IMR-90 (cell line): ENCODE measurements around the gene PXN. TPM values are rescaled to one million over a fixed set of nuclear protein-coding genes. Genes with fewer than 3 reads are reported as not detected.
A peak's percentile ranks its signal among the peaks of the same experiment; 100 is the strongest.

Experiments
- ATAC-seq: fragments of 200-7000 bp; cut with Tn5 transposase; 2 replicates; pipeline ENCODE4 v1.9.1; 2020; ENCODE audit warnings: low read depth, mild to moderate bottlenecking, moderate library complexity
- BruUV-seq: library from RNA; stranded (reverse); fragments of 400-500 nt; replicated peaks from 2 replicates; lab custom pipeline; 2021; lab: Mats Ljungman, UMichigan
- CTCF ChIA-PET: fragments of 300-600 bp; formaldehyde crosslinking; extraction: SDS; loops from one replicate; lab custom pipeline; 2021; ENCODE audit warnings: antibody characterized with exemption; lab: Yijun Ruan, JAX
- POLR2A ChIA-PET: fragments of 300-600 bp; sonication (Branson Sonifier 250); formaldehyde crosslinking; loops from one replicate; lab custom pipeline; 2022; ENCODE audit warnings: antibody characterized with exemption; ENCODE audit not compliant: unreplicated experiment; lab: Charles Lee
- DNase-seq: peaks from one replicate; pipeline ENCODE4 v3.0.0; 2013
- H2AFZ ChIP-seq: replicated peaks from 2 replicates; pipeline ENCODE3; 2013; ENCODE audit warnings: low read length, mild to moderate bottlenecking; ENCODE audit not compliant: poor library complexity
- H2AK5ac ChIP-seq: 2 replicates; pipeline ENCODE4 v1.6.1; 2013; ENCODE audit warnings: low read depth, low read length, inconsistent platforms
- H2AK9ac ChIP-seq: replicated peaks from 2 replicates; pipeline ENCODE3; 2013; ENCODE audit warnings: mild to moderate bottlenecking, low read depth, low read length, moderate library complexity; ENCODE audit not compliant: poor library complexity
- H2BK120ac ChIP-seq: 2 replicates; pipeline ENCODE4 v1.6.1; 2013; ENCODE audit warnings: low read depth, low read length, inconsistent platforms
- H2BK15ac ChIP-seq: 3 replicates; pipeline ENCODE4 v1.6.1; 2013; ENCODE audit warnings: low read depth, low read length, inconsistent platforms
- H2BK20ac ChIP-seq: 2 replicates; pipeline ENCODE4 v1.6.1; 2013; ENCODE audit warnings: low read depth, mild to moderate bottlenecking, inconsistent platforms, low read length, moderate library complexity
- H2BK5ac ChIP-seq: 2 replicates; pipeline ENCODE4 v1.6.1; 2013; ENCODE audit warnings: mild to moderate bottlenecking, low read depth, low read length, inconsistent platforms; ENCODE audit not compliant: poor library complexity, severe bottlenecking
- H3K14ac ChIP-seq: replicated peaks from 2 replicates; pipeline ENCODE4 v1.6.1; 2013; ENCODE audit warnings: low read depth, low read length, inconsistent platforms
- H3K18ac ChIP-seq: 2 replicates; pipeline ENCODE4 v1.6.1; 2013; ENCODE audit warnings: low read depth, low read length, control low read depth
- H3K23ac ChIP-seq: 2 replicates; pipeline ENCODE4 v1.6.1; 2013; ENCODE audit warnings: low read depth, low read length, inconsistent platforms
- H3K27ac ChIP-seq: 2 replicates; pipeline ENCODE4 v1.5.1; 2013; ENCODE audit warnings: mild to moderate bottlenecking, control low read depth, low read length; ENCODE audit not compliant: insufficient read depth
- H3K27me3 ChIP-seq: 2 replicates; pipeline ENCODE4 v1.6.1; 2013; ENCODE audit warnings: low read length; ENCODE audit not compliant: control insufficient read depth, insufficient read depth
- H3K36me3 ChIP-seq: 2 replicates; pipeline ENCODE4 v1.6.1; 2013; ENCODE audit warnings: low read length, mixed read lengths; ENCODE audit not compliant: control insufficient read depth, insufficient read depth
- H3K4ac ChIP-seq: 2 replicates; pipeline ENCODE4 v1.6.1; 2013; ENCODE audit warnings: low read depth, low read length, inconsistent platforms
- H3K4me1 ChIP-seq: 2 replicates; pipeline ENCODE4 v1.6.1; 2013; ENCODE audit warnings: low read length, mixed read lengths; ENCODE audit not compliant: control insufficient read depth, insufficient read depth
- H3K4me2 ChIP-seq: 2 replicates; pipeline ENCODE4 v1.6.1; 2013; ENCODE audit warnings: low read depth, mild to moderate bottlenecking, control low read depth, low read length, moderate library complexity
- H3K4me3 ChIP-seq: 2 replicates; pipeline ENCODE4 v1.5.1; 2013; ENCODE audit warnings: low read depth, mild to moderate bottlenecking, control low read depth, low read length, moderate library complexity; ENCODE audit not compliant: insufficient read depth
- H3K56ac ChIP-seq: 2 replicates; pipeline ENCODE4 v1.6.1; 2013; ENCODE audit warnings: low read length, inconsistent platforms; ENCODE audit not compliant: insufficient read depth; ENCODE audit errors: extremely low read depth
- H3K79me1 ChIP-seq, 2 experiments: 2 replicates each; pipeline ENCODE4 v1.6.1; 2013; ENCODE audit warnings: low read length in 2 of 2, inconsistent platforms in 1 of 2, low read depth in 1 of 2
- H3K9ac ChIP-seq: 2 replicates; pipeline ENCODE4 v1.6.1; 2013; ENCODE audit warnings: low read depth, low read length, control low read depth
- H3K9me1 ChIP-seq: 2 replicates; pipeline ENCODE4 v1.6.1; 2013; ENCODE audit warnings: low read length, inconsistent platforms; ENCODE audit not compliant: insufficient read depth
- H3K9me3 ChIP-seq: 2 replicates; pipeline ENCODE4 v1.6.1; 2013; ENCODE audit warnings: low read length; ENCODE audit not compliant: control insufficient read depth, insufficient read depth
- H4K20me1 ChIP-seq: 2 replicates; pipeline ENCODE4 v1.6.1; 2013; ENCODE audit warnings: low read length, inconsistent platforms; ENCODE audit not compliant: insufficient read depth
- H4K5ac ChIP-seq: 2 replicates; pipeline ENCODE4 v1.6.1; 2013; ENCODE audit warnings: mild to moderate bottlenecking, low read depth, low read length, control low read depth
- H4K8ac ChIP-seq, 2 experiments: 2 replicates each; pipeline ENCODE4 v1.6.1; 2013; ENCODE audit warnings: low read depth in 2 of 2, low read length in 2 of 2, control low read depth in 1 of 2, inconsistent platforms in 1 of 2
- H4K91ac ChIP-seq: 2 replicates; pipeline ENCODE4 v1.6.1; 2013; ENCODE audit warnings: low read depth, low read length, inconsistent platforms; ENCODE audit not compliant: insufficient read depth
- BHLHE40 ChIP-seq: fragments of 150-350 bp; IDR thresholded peaks from 2 replicates; pipeline ENCODE4 v1.6.1; 2016; ENCODE audit warnings: mild to moderate bottlenecking, low read depth, low read length
- CHD1 ChIP-seq: IDR thresholded peaks from 2 replicates; pipeline ENCODE4 v1.6.1; 2012; ENCODE audit warnings: low read depth, low read length, improper control_type of control experiment
- FOS ChIP-seq: fragments of 150-350 bp; IDR thresholded peaks from 2 replicates; pipeline ENCODE4 v1.6.1; 2016; ENCODE audit warnings: low read depth, low read length
- NFE2L2 ChIP-seq: fragments of 150-350 bp; IDR thresholded peaks from 2 replicates; pipeline ENCODE4 v1.6.1; 2016; ENCODE audit warnings: low read depth, mild to moderate bottlenecking, low read length
- RAD21 ChIP-seq: IDR thresholded peaks from 2 replicates; pipeline ENCODE4 v1.6.1; 2012; ENCODE audit warnings: low read length, improper control_type of control experiment
- RFX5 ChIP-seq: IDR thresholded peaks from 2 replicates; pipeline ENCODE4 v1.8.0; 2012; ENCODE audit warnings: low read depth, mild to moderate bottlenecking, low read length, moderate library complexity
- SMC3 ChIP-seq: fragments of 150-350 bp; IDR thresholded peaks from 2 replicates; pipeline ENCODE4 v1.6.1; 2016; ENCODE audit warnings: low read depth, mild to moderate bottlenecking, antibody characterized with exemption, low read length, moderate library complexity
- WGBS, 2 experiments: methylation state at CpG; one replicate each; pipeline versions ENCODE4 v1.1.5 to v1.1.7; 2013; ENCODE audit warnings: missing lambda C conversion rate in 2 of 2; ENCODE audit not compliant: insufficient read length in 1 of 2; ENCODE audit errors: extremely low coverage in 2 of 2; 5-methylcytosine and 5-hydroxymethylcytosine counted together
- dilution Hi-C: fragments of 300-500 bp; cut with HindIII; formaldehyde crosslinking; loops from one replicate; pipeline ENCODE4 v1.14.3; 2018; ENCODE audit warnings: low sequenced_read_pairs; ENCODE audit not compliant: unreplicated experiment
- in situ Hi-C: fragments of 300-500 bp; cut with MboI; formaldehyde crosslinking; loops from 3 replicates; pipeline ENCODE4 v1.14.3; 2019; ENCODE audit warnings: low sequenced_read_pairs, inconsistent platforms, mixed read lengths
- intact Hi-C: fragments of 100-400 bp; cut with micrococcal nuclease; formaldehyde crosslinking; loops from 2 replicates; pipeline ENCODE4 v1.10.0; 2022
- polyA plus RNA-seq, 3 experiments: library from polyadenylated mRNA; depleted of rRNA; stranded (reverse); fragments of >200 nt; gene quantifications; 2 replicates each; pipeline ENCODE4 v1.2.3, GENCODE V29; 2012; ENCODE audit warnings: low replicate concordance in 1 of 3
- total RNA-seq: library from RNA; depleted of rRNA; stranded (reverse); fragments of >200 nt; gene quantifications from 2 replicates; pipeline ENCODE4 v1.2.3, GENCODE V29; 2012
- TF ChIP-seq, protein P1 (sequence below): conservative IDR thresholded peaks from 2 replicates; pipeline ENCODE4 v1.5.1; 2012; ENCODE audit warnings: mild to moderate bottlenecking, low read depth, low read length, improper control_type of control experiment
- TF ChIP-seq, protein P2 (sequence below): fragments of 150-350 bp; IDR thresholded peaks from 2 replicates; pipeline ENCODE4 v1.6.1; 2016; ENCODE audit warnings: low read depth, mild to moderate bottlenecking, low read length, moderate library complexity, borderline replicate concordance

Gene PXN
- total and polyA plus RNA-seq, 2 of the 4 experiments (the other 2 are of a cell fraction), result 46.6 to 134 TPM

DNA sequence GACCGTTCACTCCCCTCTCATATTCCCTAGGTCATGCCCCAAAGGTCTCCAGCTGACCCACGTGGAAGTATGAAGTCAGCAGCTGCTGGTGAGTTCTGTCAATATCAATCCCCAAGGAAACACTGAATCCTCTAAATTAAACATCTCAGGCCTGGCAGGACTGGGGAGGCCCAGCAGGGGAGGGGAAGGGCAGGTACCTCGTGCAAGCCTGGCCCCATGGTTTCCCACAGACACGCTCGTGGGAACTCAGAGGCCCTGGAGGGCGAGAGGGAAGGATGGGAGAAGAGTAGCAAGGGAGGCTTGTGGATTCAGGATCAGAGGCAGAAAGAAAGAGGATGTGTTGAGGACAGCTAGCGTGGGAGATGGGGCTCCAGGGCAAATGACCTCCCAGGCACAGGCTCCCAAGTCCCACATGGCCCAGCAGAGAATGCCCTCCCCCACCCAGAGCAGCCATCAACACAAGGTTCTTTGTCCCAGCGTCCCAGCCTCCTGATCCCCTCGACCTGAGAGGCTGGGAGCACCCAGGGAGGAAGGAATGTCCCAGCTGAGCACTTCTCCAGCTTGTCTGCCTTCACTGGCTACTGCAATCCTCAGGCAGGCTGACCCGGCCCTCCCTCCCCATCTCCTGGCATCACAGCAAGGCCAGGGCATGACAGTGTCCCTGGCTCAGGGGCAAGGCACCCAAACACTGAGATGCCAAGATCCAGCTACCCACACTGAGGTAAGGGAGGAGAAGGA is 44.5 kb downstream of the PXN start:
- peak overlapping the region; percentile 67 for H2AFZ ChIP-seq
- dilution Hi-C loops (no loop called here), intact Hi-C loops (no loop called here), in situ Hi-C loops (no loop called here)
- ATAC-seq, result no peak
- no peak overlapping the region for H3K14ac ChIP-seq
- WGBS, 2 experiments, result 60% methylated on average over 1 of the region's 10 CpGs; no CpG with 5 or more reads in 1 of the 2 experiments
- H3K27ac ChIP-seq, result no peak overlapping the region
- no peak for DNase-seq
- no peak overlapping the region for H3K4me2 ChIP-seq
- H2BK15ac ChIP-seq, result no peak overlapping the region; the same call in 2 of the 3 replicates
- no peak overlapping the region for H2AK9ac ChIP-seq
- POLR2A ChIA-PET, result interaction anchor here (1.7 kb wide), 1 partner anchor 20 kb away, joined by 8 read pairs; the partner anchor contains the start of gene RPLP0
- no peak overlapping the region for H2BK20ac ChIP-seq
- CTCF ChIA-PET, result no interaction called here
- H3K18ac ChIP-seq, result no peak overlapping the region
- no peak overlapping the region for H2AK5ac ChIP-seq
- H4K8ac ChIP-seq, result no peak overlapping the region
- H4K91ac ChIP-seq, result no peak overlapping the region
- peaks cover 9% of the 10 kb centered on the region for H3K4me1 ChIP-seq
- peaks cover 31% of the 10 kb centered on the region for H4K20me1 ChIP-seq
- H3K79me1 ChIP-seq, result peaks cover 33 to 76% of the 10 kb centered on the region in 2 experiments
- no TSS peak for BruUV-seq
- H3K23ac ChIP-seq, result peak overlapping the region; percentile 16; the same call in 1 of the 2 replicates
- H4K5ac ChIP-seq, result no peak overlapping the region
- no peaks in the 10 kb centered on the region for H3K27me3 ChIP-seq
- no peak overlapping the region for H3K9ac ChIP-seq
- H3K9me3 ChIP-seq, result no peaks in the 10 kb centered on the region
- H2BK5ac ChIP-seq, result no peak overlapping the region
- H3K9me1 ChIP-seq, result no peaks in the 10 kb centered on the region
- no peak overlapping the region for H3K56ac ChIP-seq
- H3K4me3 ChIP-seq, result no peak overlapping the region
- TF ChIP-seq FOS, result no peak
- TF ChIP-seq CHD1, result no peak
- TF ChIP-seq RFX5, result no peak
- TF ChIP-seq, protein P1, sequence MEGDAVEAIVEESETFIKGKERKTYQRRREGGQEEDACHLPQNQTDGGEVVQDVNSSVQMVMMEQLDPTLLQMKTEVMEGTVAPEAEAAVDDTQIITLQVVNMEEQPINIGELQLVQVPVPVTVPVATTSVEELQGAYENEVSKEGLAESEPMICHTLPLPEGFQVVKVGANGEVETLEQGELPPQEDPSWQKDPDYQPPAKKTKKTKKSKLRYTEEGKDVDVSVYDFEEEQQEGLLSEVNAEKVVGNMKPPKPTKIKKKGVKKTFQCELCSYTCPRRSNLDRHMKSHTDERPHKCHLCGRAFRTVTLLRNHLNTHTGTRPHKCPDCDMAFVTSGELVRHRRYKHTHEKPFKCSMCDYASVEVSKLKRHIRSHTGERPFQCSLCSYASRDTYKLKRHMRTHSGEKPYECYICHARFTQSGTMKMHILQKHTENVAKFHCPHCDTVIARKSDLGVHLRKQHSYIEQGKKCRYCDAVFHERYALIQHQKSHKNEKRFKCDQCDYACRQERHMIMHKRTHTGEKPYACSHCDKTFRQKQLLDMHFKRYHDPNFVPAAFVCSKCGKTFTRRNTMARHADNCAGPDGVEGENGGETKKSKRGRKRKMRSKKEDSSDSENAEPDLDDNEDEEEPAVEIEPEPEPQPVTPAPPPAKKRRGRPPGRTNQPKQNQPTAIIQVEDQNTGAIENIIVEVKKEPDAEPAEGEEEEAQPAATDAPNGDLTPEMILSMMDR, result no peak
- TF ChIP-seq NFE2L2, result no peak
- TF ChIP-seq, protein P2, sequence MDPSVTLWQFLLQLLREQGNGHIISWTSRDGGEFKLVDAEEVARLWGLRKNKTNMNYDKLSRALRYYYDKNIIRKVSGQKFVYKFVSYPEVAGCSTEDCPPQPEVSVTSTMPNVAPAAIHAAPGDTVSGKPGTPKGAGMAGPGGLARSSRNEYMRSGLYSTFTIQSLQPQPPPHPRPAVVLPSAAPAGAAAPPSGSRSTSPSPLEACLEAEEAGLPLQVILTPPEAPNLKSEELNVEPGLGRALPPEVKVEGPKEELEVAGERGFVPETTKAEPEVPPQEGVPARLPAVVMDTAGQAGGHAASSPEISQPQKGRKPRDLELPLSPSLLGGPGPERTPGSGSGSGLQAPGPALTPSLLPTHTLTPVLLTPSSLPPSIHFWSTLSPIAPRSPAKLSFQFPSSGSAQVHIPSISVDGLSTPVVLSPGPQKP, result no peak
- no peak for TF ChIP-seq RAD21
- TF ChIP-seq BHLHE40, result no peak
- no peak for TF ChIP-seq SMC3
- H3K4ac ChIP-seq, result no peak overlapping the region
- H3K36me3 ChIP-seq, result peaks cover 63% of the 10 kb centered on the region
- H2BK120ac ChIP-seq, result no peak overlapping the region
